Right lobe of liver (tissue), 6 donors: ENCODE data around the gene HLA-DQA1. TPM values are rescaled to one million over a fixed set of nuclear protein-coding genes. Genes with fewer than 3 reads are reported as not detected.
A peak's percentile ranks its signal among the peaks of the same experiment; 100 is the strongest.

Experiments
- ATAC-seq, 4 donors: fragments of 200-7000 bp; cut with Tn5 transposase; one replicate each; pipeline ENCODE4 v1.9.1; 2020; ENCODE audit warnings: mild to moderate bottlenecking in 4 of 4, moderate library complexity in 4 of 4
- DNase-seq, 3 donors: peaks; one replicate each; pipeline ENCODE4 v3.0.0-alpha.2; 2020
- H3K27ac ChIP-seq, 3 donors: fragments of 200-600 bp; one replicate each; pipeline ENCODE4 v1.8.0; 2022
- H3K27me3 ChIP-seq, 2 donors: fragments of 200-600 bp; one replicate each; pipeline ENCODE4 v1.8.0; 2022
- H3K36me3 ChIP-seq, 4 donors: fragments of 200-600 bp; sonication (generic) in 1 of 4; one replicate each; pipeline versions ENCODE4 v1.5.1 to v1.8.0; 2017 to 2022; ENCODE audit warnings: control low read depth in 1 of 4
- H3K4me1 ChIP-seq, 4 donors: fragments of 200-600 bp; sonication (generic) in 1 of 4; one replicate each; pipeline versions ENCODE4 v1.5.1 to v1.8.0; 2017 to 2022; ENCODE audit warnings: control low read depth in 1 of 4
- H3K4me3 ChIP-seq, 3 donors: fragments of 200-600 bp; one replicate each; pipeline ENCODE4 v1.8.0; 2022
- H3K9me3 ChIP-seq, 4 donors: fragments of 200-600 bp; sonication (generic) in 1 of 4; one replicate each; pipeline versions ENCODE4 v1.5.1 to v1.8.0; 2017 to 2022; ENCODE audit warnings: control low read depth in 1 of 4
- CTCF ChIP-seq, 4 donors: fragments of 200-600 bp in 3 of 4; fragments of 450-650 bp in 1 of 4; IDR thresholded peaks; one replicate each; pipeline versions ENCODE4 v1.5.1 to v1.8.0; 2016 to 2022; ENCODE audit warnings: antibody characterized with exemption in 4 of 4, mild to moderate bottlenecking in 2 of 4
- POLR2A ChIP-seq: fragments of 450-650 bp; IDR thresholded peaks from one replicate; pipeline ENCODE4 v1.6.1; 2017; ENCODE audit warnings: antibody characterized with exemption, mild to moderate bottlenecking
- WGBS: methylation state at CpG from one replicate; pipeline ENCODE4 v1.1.6; 2018; ENCODE audit warnings: low coverage, low lambda C conversion rate; ENCODE audit not compliant: insufficient coverage; ENCODE audit errors: missing lambda C conversion rate; 5-methylcytosine and 5-hydroxymethylcytosine counted together
- intact Hi-C, 2 donors: fragments of 100-400 bp; cut with DNase I; formaldehyde crosslinking; loops; one replicate each; pipeline versions ENCODE4 v1.11.2 to v1.14.1; 2022
- total RNA-seq, 6 experiments: library from RNA; depleted of rRNA in 2 of 6; stranded (reverse); fragments of >200 nt in 2 of 6; fragmentation: NEBNext Ultra II Directional in 3 of 6; extraction: Animal tissue kit (Norgen Biotek cat#: 25700) in 3 of 6; gene quantifications; one replicate each; pipeline versions ENCODE4 v1.1.0 to v1.2.4, GENCODE V29; 2016 to 2023
- donor health status: DM: no; HTN: yes; CAD: no.
- donor health status: DM: no; HTN: no; CAD: no.
- donor health status: DM: no; HTN: no; CAD: no.
- donor health status: DM: no; HTN: yes; CAD: no.
- donor health status: DM: no; HTN: yes; CAD: no.

The HLA-DQA1 gene
- total RNA-seq, 6 experiments from 2014 or later: 0.31 to 15.9 (median 5.4) TPM

- intact Hi-C loops: no loop called here
- Histone ChIP-seq H3K4me1 (no peaks in the 10 kb centered on the region), H3K36me3 (no peaks in the 10 kb centered on the region), H3K9me3 (no peaks in the 10 kb centered on the region), H3K27me3 (no peaks in the 10 kb centered on the region), H3K27ac (no peak overlapping the region), H3K4me3 (no peak overlapping the region)
- TF ChIP-seq CTCF (IDR thresholded peaks at IDR 0.05) (no peak), POLR2A (no peak)
- DNase-seq: no peak
- peak in 3 of 4 donors; percentile 30 to 56 (median 44) for ATAC-seq
- 50% methylated on average over 2 of the region's 6 CpGs for WGBS
Observed at GRCh38 chr6:32658268-32658897, 21.2 kb downstream of the HLA-DQA1 start.

- H3K27ac ChIP-seq: no peak overlapping the region
Observed at GRCh38 chr6:32659856-32660595, 22.8 kb downstream of the HLA-DQA1 start.

GRCh38 chr6:32662099-32662498 lies 24.9 kb downstream of the HLA-DQA1 start:
- Histone ChIP-seq H3K36me3 (no peaks in the 10 kb centered on the region), H3K27me3 (no peaks in the 10 kb centered on the region), H3K27ac (no peak overlapping the region), H3K4me1 (no peaks in the 10 kb centered on the region), H3K4me3 (no peak overlapping the region), H3K9me3 (no peaks in the 10 kb centered on the region)
- no peak for DNase-seq
- ATAC-seq: no peak
- intact Hi-C loops: no loop called here
- TF ChIP-seq POLR2A (no peak), CTCF (IDR thresholded peaks at IDR 0.05) (no peak)
- WGBS: 0% methylated on average over 1 of the region's 7 CpGs

More at GRCh38 chr6:32659856-32660595, 22.8 kb downstream of the HLA-DQA1 start:
- no peaks in the 10 kb centered on the region for H3K27me3 ChIP-seq
- intact Hi-C loops: no loop called here
- no peak overlapping the region for H3K4me3 ChIP-seq
- H3K9me3 ChIP-seq: no peaks in the 10 kb centered on the region
- no peak for TF ChIP-seq POLR2A
- TF ChIP-seq CTCF (IDR thresholded peaks at IDR 0.05): no peak
- 11% methylated on average over 3 of the region's 4 CpGs for WGBS
- ATAC-seq (no peak), DNase-seq (no peak)
- H3K36me3 ChIP-seq: no peaks in the 10 kb centered on the region
- H3K4me1 ChIP-seq: no peaks in the 10 kb centered on the region

GRCh38 chr6:32662836-32663235 lies 25.6 kb downstream of the HLA-DQA1 start:
- Histone ChIP-seq H3K4me1 (no peaks in the 10 kb centered on the region), H3K27me3 (no peaks in the 10 kb centered on the region), H3K9me3 (no peaks in the 10 kb centered on the region), H3K27ac (no peak overlapping the region), H3K4me3 (no peak overlapping the region), H3K36me3 (no peaks in the 10 kb centered on the region)
- WGBS: 13% methylated on average over 3 of the region's 5 CpGs
- no peak for TF ChIP-seq POLR2A
- TF ChIP-seq CTCF (IDR thresholded peaks at IDR 0.05): no peak
- ATAC-seq (no peak), DNase-seq (no peak)
- intact Hi-C loops: no loop called here
